ENCODE measurements around the gene MAT2B.

GRCh38 chr5:163503106-163504078 is 2.0 kb upstream of the MAT2B start:
- TF ChIP-seq POLR2A (IDR thresholded peaks at IDR 0.05), result peak in 1 of 2 donors; percentile 33
- TF ChIP-seq, protein P1, sequence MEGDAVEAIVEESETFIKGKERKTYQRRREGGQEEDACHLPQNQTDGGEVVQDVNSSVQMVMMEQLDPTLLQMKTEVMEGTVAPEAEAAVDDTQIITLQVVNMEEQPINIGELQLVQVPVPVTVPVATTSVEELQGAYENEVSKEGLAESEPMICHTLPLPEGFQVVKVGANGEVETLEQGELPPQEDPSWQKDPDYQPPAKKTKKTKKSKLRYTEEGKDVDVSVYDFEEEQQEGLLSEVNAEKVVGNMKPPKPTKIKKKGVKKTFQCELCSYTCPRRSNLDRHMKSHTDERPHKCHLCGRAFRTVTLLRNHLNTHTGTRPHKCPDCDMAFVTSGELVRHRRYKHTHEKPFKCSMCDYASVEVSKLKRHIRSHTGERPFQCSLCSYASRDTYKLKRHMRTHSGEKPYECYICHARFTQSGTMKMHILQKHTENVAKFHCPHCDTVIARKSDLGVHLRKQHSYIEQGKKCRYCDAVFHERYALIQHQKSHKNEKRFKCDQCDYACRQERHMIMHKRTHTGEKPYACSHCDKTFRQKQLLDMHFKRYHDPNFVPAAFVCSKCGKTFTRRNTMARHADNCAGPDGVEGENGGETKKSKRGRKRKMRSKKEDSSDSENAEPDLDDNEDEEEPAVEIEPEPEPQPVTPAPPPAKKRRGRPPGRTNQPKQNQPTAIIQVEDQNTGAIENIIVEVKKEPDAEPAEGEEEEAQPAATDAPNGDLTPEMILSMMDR (IDR thresholded peaks at IDR 0.05), result peak in 2 of 5 experiments; percentile 25 to 31
- TF ChIP-seq EP300 (IDR thresholded peaks at IDR 0.05), result peak in 1 of 2 donors; percentile 67

Measured in tibial nerve (tissue), 4 donors.